ENCODE results near the gene CDK5RAP2. TPM values are rescaled to one million over a fixed set of nuclear protein-coding genes. Genes with fewer than 3 reads are reported as not detected.

CDK5RAP2 gene
- total and polyA plus RNA-seq, 9 of the 15 experiments (the other 6 are each of a cell fraction or from before 2014, with no cell fraction given), result 19.9 to 68.8 (median 42.2) TPM

DNA sequence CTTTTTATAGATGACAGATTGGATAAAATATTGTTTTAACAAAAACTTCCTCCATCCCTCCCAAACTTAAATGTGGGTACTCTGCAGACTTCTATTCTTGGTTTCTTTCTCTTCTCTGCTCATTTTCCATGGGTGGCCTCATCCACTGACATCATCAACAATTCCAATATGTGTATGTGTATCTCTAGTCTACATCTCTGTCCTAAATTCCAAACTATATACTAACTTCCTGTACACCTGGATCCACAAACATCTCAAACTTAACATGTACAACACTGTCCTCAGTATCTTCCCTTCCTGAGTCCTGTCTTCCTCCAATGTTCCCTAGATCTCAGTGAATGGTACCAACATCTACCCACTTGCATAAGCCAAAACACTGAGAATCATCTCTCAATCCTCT is 28.5 kb upstream of the CDK5RAP2 start:
- Histone ChIP-seq H3K27me3 (ENCODE audit: control insufficient read depth in 2 of 2, insufficient read depth in 2 of 2, low read length in 2 of 2) (no peaks in the 10 kb centered on the region), H3K27ac (ENCODE audit: extremely low read depth, low read depth, low read length) (no peak overlapping the region), H2AFZ (ENCODE audit: low read depth, low read length) (no peak overlapping the region), H3K9me3 (replicated peaks; ENCODE audit: control insufficient read depth, insufficient read depth, low read depth, low read length) (no peaks in the 10 kb centered on the region), H3K4me3 (no peak overlapping the region), H3K36me3 (ENCODE audit: control insufficient read depth, insufficient read depth, low read length) (no peaks in the 10 kb centered on the region; the same call in 2 of the 3 replicates), H3K79me2 (ENCODE audit: control insufficient read depth, insufficient read depth, low read length) (no peaks in the 10 kb centered on the region), H3K4me1 (replicated peaks in 1 of 2; ENCODE audit: control insufficient read depth in 2 of 2, insufficient read depth in 2 of 2, low read length in 2 of 2) (no peaks in the 10 kb centered on the region), H3K4me2 (ENCODE audit: insufficient read depth, low read length) (no peak overlapping the region), H3K9ac (ENCODE audit: insufficient read depth in 1 of 2, low read depth in 2 of 2, low read length in 2 of 2) (no peak overlapping the region), H3K9me1 (ENCODE audit: control insufficient read depth, insufficient read depth, low read length) (no peaks in the 10 kb centered on the region), H4K20me1 (replicated peaks; ENCODE audit: control insufficient read depth, insufficient read depth, low read length) (no peaks in the 10 kb centered on the region)
- BruUV-seq (replicated peaks), result no TSS peak
- no peak for DNase-seq (ENCODE audit: extremely low read depth in 1 of 4, low spot score in 3 of 4)
- TF ChIP-seq LARP7 (IDR thresholded peaks at IDR 0.05) (no peak), PCBP1 (IDR thresholded peaks at IDR 0.05; ENCODE audit: low read depth, low read length, poor library complexity, severe bottlenecking) (no peak), MIER1 (IDR thresholded peaks at IDR 0.05; ENCODE audit: low read depth) (no peak), ZNF584 (CRISPR knock-in tag; IDR thresholded peaks at IDR 0.05; ENCODE audit: low read depth) (no peak), MAFG (tag; conservative IDR thresholded peaks at IDR 0.05) (no peak), ZNF444 (CRISPR knock-in tag; IDR thresholded peaks at IDR 0.05) (no peak), ZNF695 (CRISPR knock-in tag; IDR thresholded peaks at IDR 0.05) (no peak), SMC3 (conservative IDR thresholded peaks at IDR 0.05; ENCODE audit: insufficient read depth, low read depth, low read length) (no peak), HDGF (IDR thresholded peaks at IDR 0.05) (no peak), SRSF3 (IDR thresholded peaks at IDR 0.05; ENCODE audit: insufficient read depth, low read length) (no peak), CBX8 (IDR thresholded peaks at IDR 0.05; ENCODE audit: borderline replicate concordance, extremely low read depth, low read depth, low read length, poor library complexity, severe bottlenecking) (no peak), TBP (optimal IDR thresholded peaks at IDR 0.05; ENCODE audit: low read depth, low read length) (no peak), SMARCC2 (IDR thresholded peaks at IDR 0.05; ENCODE audit: low read depth) (no peak)
- TF ChIP-seq, protein P1, sequence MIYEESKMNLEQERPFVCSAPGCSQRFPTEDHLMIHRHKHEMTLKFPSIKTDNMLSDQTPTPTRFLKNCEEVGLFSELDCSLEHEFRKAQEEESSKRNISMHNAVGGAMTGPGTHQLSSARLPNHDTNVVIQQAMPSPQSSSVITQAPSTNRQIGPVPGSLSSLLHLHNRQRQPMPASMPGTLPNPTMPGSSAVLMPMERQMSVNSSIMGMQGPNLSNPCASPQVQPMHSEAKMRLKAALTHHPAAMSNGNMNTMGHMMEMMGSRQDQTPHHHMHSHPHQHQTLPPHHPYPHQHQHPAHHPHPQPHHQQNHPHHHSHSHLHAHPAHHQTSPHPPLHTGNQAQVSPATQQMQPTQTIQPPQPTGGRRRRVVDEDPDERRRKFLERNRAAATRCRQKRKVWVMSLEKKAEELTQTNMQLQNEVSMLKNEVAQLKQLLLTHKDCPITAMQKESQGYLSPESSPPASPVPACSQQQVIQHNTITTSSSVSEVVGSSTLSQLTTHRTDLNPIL (CRISPR knock-in tag; IDR thresholded peaks at IDR 0.05), result no peak
- TF ChIP-seq, protein P2, sequence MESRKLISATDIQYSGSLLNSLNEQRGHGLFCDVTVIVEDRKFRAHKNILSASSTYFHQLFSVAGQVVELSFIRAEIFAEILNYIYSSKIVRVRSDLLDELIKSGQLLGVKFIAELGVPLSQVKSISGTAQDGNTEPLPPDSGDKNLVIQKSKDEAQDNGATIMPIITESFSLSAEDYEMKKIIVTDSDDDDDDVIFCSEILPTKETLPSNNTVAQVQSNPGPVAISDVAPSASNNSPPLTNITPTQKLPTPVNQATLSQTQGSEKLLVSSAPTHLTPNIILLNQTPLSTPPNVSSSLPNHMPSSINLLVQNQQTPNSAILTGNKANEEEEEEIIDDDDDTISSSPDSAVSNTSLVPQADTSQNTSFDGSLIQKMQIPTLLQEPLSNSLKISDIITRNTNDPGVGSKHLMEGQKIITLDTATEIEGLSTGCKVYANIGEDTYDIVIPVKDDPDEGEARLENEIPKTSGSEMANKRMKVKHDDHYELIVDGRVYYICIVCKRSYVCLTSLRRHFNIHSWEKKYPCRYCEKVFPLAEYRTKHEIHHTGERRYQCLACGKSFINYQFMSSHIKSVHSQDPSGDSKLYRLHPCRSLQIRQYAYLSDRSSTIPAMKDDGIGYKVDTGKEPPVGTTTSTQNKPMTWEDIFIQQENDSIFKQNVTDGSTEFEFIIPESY (CRISPR knock-in tag; IDR thresholded peaks at IDR 0.05), result no peak
- ChIA-PET POLR2A (no interaction called here), CTCF (ENCODE audit: low intra/inter-chr PET ratio) (no interaction called here)
- intact Hi-C loops (cut with micrococcal nuclease) (no loop called here), in situ Hi-C loops (cut with MboI) (loop anchor here (25.0 kb wide), 1 partner anchor 329 kb away; the partner anchor contains the start of gene TRAF1)
- ATAC-seq, result no peak
- FAIRE-seq, result no peak

Measured in K562 (cell line).